H7 (cell line): ENCODE results near the gene PACS2. TPM values are rescaled to one million over a fixed set of nuclear protein-coding genes. Genes with fewer than 3 reads are reported as not detected.
A peak's percentile ranks its signal among the peaks of the same experiment; 100 is the strongest.
"Not testable (repeated sequence)": the region's sequence is repeated elsewhere in the genome, so short reads cannot be mapped to it uniquely, and the experiment has no call there.

Experiments
- DNase-seq: peaks from one replicate; pipeline ENCODE4 v3.0.0; 2012
- H3K27me3 ChIP-seq: 2 replicates; pipeline ENCODE4 v1.6.0; 2011; ENCODE audit warnings: mild to moderate bottlenecking, low read length; ENCODE audit not compliant: control insufficient read depth, insufficient read depth
- H3K36me3 ChIP-seq: replicated peaks from 2 replicates; pipeline ENCODE4 v1.5.1; 2011; ENCODE audit warnings: low read length; ENCODE audit not compliant: control insufficient read depth, insufficient read depth
- H3K4me3 ChIP-seq: 2 replicates; pipeline ENCODE4 v1.5.1; 2011; ENCODE audit warnings: low read depth, mild to moderate bottlenecking, control low read depth, low read length, moderate library complexity; ENCODE audit not compliant: insufficient read depth
- total RNA-seq: library from RNA; depleted of rRNA; stranded (reverse); fragments of >200 nt; shearing (Covaris generic); gene quantifications from 2 replicates; pipeline ENCODE4 v1.2.3, GENCODE V29; 2014

PACS2 gene
- total RNA-seq, 1 experiment from 2014 or later: 79.2 TPM

DNA sequence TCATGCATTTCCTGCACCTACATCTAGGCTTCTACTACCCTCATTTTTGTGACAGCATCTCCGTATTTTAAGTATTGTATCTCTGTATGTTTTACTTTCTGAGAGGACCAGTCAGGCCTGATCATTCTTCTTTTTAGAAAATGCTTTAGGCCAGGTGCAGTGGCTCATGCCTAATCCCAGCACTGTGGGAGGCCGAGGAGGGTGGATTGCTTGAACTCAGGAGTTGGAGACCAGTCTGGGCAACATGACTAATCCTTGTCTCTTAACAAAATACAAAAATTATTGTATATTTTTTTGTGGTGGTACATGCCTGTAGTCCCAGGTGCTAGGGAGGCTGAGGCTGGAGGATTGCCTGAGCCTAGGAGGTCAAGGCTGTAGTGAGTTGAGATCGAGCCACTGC lies 36.9 kb downstream of the PACS2 start:
- H3K27me3 ChIP-seq: no peaks in the 10 kb centered on the region
- H3K36me3 ChIP-seq: no peaks in the 10 kb centered on the region; the same call in 1 of the 2 replicates
- no peak overlapping the region for H3K4me3 ChIP-seq
- DNase-seq: no peak

DNA sequence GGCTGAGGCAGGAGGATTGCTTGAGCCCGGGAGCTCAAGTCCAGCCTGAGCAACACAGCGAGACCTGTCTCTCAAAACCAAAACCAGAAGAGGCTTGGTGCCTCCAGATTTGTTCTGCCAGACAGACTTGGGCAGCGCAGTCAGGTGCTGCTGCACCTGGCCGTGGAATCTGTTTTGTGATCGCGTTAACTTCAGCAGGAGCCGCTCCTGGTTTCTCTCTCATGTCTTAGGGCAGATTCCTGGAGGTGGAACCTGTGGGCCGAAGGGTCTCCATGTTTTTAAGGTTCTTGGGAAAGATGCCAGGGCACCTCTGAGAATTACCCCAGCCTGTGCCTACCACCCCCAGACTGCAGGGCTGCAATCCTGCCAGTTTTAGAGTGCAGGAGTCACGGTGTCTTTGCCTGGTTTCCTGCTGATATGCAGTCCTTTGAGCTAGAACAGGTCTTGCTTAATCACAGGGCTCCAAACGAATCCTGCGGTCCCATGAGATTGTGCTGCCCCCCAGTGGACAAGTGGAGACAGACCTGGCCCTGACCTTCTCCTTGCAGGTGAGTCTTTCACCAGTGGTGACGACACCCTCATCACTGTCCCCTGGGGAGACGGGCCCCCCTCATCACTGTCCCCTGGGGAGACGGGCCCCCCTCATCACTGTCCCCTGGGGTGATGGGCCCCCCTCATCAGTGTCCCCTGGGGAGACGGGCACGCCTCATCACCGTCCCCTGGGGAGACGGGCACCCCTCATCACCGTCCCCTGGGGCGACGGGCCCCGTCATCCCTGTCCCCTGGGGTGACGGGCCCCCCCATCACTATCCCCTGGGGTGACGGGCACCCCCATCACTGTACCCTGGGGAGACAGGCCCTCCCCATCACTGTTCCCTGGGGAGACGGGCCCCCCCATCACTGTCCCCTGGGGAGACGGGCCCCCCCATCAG lies 37.6 kb downstream of the PACS2 start:
- peak; percentile 96 for DNase-seq
- no peaks in the 10 kb centered on the region for H3K27me3 ChIP-seq
- H3K4me3 ChIP-seq: no peak overlapping the region
- H3K36me3 ChIP-seq: no peaks in the 10 kb centered on the region; the same call in 1 of the 2 replicates

- no peak overlapping the region for H3K4me3 ChIP-seq
- H3K27me3 ChIP-seq: no peaks in the 10 kb centered on the region
- H3K36me3 ChIP-seq: no peaks in the 10 kb centered on the region; the same call in 1 of the 2 replicates
- DNase-seq: no peak
Measured at GRCh38 chr14:105353136-105353535, 38.6 kb downstream of the PACS2 start.

- Histone ChIP-seq H3K4me3 (no peak overlapping the region), H3K36me3 (no peaks in the 10 kb centered on the region; the same call in 1 of the 2 replicates), H3K27me3 (no peaks in the 10 kb centered on the region)
- DNase-seq: no peak
Measured at GRCh38 chr14:105354541-105354940, 40.0 kb downstream of the PACS2 start.

GRCh38 chr14:105355049-105355575 lies 40.6 kb downstream of the PACS2 start:
- Histone ChIP-seq H3K36me3 (no peaks in the 10 kb centered on the region; the same call in 1 of the 2 replicates), H3K27me3 (no peaks in the 10 kb centered on the region), H3K4me3 (no peak overlapping the region)
- no peak for DNase-seq

DNA sequence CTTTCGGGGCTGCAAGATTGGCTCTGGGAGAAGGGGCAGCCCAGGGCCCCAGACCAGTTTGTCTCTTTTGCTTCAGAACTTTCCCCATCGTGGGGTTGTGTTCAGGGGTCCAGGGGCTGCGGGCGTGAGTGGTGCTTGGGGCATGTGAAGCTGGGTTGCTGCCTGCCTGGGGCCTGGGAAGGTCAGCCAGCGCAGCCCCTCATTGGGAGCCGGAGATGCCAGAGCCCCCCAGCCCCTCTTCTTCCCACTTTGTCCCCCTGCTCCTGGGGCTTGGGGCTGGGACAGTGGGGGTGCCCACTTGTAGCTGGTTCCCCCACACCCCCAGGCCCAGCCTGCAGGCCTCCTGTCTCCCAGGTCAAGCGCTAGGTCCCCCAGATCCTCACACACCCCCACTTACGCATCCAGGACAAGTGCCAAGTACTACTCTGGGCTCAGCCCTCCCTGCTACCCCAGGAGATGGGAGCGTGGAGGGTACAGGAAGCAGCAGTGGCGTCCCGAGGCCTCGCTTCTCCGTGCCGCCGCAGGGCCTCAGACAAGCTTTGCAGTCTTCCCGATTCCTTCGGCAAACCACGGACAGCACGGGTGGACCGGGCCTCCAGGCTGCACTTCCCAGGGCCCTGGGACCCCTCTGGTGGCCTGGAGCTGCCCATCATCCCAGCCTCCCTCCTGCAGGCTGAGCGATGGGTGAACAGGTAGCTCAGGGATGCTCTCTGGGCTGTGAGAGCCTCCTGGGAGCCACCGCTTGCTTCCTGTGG lies 41.5 kb downstream of the PACS2 start:
- H3K36me3 ChIP-seq: no peaks in the 10 kb centered on the region; the same call in 1 of the 2 replicates
- no peak overlapping the region for H3K4me3 ChIP-seq
- no peak for DNase-seq
- no peaks in the 10 kb centered on the region for H3K27me3 ChIP-seq

- peak; percentile 81 for DNase-seq
Measured at GRCh38 chr14:105356927-105357326, 42.4 kb downstream of the PACS2 start.

DNA sequence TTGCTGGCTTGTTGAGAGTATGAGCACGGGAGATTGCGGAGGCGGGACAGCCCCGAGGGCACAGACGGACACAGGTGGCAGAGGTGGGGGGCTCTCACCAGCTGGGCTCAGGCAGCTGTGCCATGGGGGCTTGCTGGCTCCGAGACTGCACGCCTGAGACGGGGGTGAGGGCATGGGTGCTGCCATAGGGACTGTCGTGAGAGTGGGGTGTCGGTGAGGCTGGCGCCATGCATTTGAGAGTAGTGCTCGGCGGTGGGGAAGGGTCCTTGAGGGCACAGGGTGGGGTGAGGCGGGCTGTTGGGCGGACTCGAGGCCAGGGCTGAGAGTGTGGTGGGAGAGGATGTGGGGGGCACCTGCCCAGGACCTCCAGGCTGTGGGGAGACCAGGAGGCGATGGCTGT lies 43.1 kb downstream of the PACS2 start:
- H3K27me3 ChIP-seq: no peaks in the 10 kb centered on the region
- no peaks in the 10 kb centered on the region; the same call in 1 of the 2 replicates for H3K36me3 ChIP-seq
- H3K4me3 ChIP-seq: no peak overlapping the region
- DNase-seq: no peak

More at GRCh38 chr14:105356927-105357326, 42.4 kb downstream of the PACS2 start:
- Histone ChIP-seq H3K4me3 (no peak overlapping the region), H3K36me3 (no peaks in the 10 kb centered on the region; the same call in 1 of the 2 replicates), H3K27me3 (no peaks in the 10 kb centered on the region)

- DNase-seq: no peak
- Histone ChIP-seq H3K27me3 (no peaks in the 10 kb centered on the region), H3K4me3 (no peak overlapping the region), H3K36me3 (no peaks in the 10 kb centered on the region; the same call in 1 of the 2 replicates)
Measured at GRCh38 chr14:105358140-105358846, 43.7 kb downstream of the PACS2 start.

DNA sequence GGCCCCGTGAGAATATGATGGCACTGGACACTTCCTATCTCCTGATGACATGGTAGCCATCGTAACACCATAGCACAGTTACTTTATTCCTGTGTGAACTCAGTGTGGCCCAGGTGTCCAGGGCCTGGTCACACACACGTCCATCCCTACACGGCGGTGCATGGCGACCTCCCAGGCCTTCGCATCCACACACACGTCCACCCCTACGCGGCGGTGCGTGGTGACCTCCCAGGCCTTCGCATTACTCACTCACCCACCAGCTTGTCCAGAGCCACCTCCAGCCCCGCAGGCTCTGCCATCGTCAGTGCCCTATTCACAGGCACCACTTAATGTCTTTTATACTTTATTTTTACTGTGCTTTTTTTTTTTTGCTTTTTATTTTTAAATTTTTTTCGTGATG lies 44.4 kb downstream of the PACS2 start:
- Histone ChIP-seq H3K27me3 (no peaks in the 10 kb centered on the region), H3K36me3 (no peaks in the 10 kb centered on the region; the same call in 1 of the 2 replicates), H3K4me3 (no peak overlapping the region)
- DNase-seq: no peak

GRCh38 chr14:105361412-105361811 lies 46.9 kb downstream of the PACS2 start:
- H3K4me3 ChIP-seq, DNase-seq, H3K36me3 ChIP-seq, H3K27me3 ChIP-seq: not testable (repeated sequence)

DNA sequence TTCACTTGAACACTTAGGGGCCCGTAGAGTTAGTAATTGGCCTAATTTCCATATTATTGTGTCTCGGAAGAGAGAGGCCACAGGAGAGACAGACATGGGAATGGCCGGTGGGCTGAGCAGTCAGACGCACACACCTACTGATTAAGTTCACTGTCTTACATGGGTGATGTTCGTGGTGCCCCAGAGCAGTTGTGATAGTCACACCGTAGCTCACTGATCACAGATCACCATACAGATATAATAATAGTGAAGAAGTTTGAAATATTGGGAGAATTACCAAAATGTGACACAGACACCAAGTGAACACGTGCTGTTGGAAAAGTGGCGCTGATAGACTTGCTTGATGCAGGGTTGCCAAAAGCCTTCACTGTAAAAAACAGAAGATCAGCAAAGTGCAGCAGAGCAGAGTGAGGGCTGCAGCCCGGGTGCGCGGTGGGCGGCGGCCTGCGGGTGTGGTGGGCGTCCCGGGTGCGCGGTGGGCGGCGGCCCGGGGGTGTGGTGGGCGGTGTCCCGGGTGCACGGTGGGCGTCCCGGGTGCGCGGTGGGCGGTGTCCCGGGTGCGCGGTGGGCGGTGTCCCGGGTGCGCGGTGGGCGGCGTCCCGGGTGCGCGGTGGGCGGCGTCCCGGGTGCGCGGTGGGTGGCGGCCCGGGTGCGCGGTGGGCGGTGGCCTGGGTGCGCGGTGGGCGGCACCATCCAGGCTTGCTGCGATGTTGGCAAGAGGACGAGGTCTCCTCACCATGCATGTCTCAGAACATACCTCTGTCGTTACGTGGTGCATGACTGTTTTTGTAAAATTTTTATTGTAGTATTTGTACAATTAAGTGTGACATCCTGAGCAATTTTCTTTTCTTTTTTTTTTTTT lies 49.5 kb downstream of the PACS2 start:
- no peaks in the 10 kb centered on the region for H3K27me3 ChIP-seq
- H3K4me3 ChIP-seq: no peak overlapping the region
- H3K36me3 ChIP-seq: no peaks in the 10 kb centered on the region; the same call in 1 of the 2 replicates
- DNase-seq: no peak

- no peaks in the 10 kb centered on the region for H3K27me3 ChIP-seq
- no peaks in the 10 kb centered on the region; the same call in 1 of the 2 replicates for H3K36me3 ChIP-seq
- DNase-seq: no peak
- H3K4me3 ChIP-seq: no peak overlapping the region
Measured at GRCh38 chr14:105365101-105365500, 50.6 kb downstream of the PACS2 start.
